Measurements from ENCODE around the gene CIC.
"Not testable (repeated sequence)": the region's sequence is repeated elsewhere in the genome, so short reads cannot be mapped to it uniquely, and the experiment has no call there.

CIC gene

DNA sequence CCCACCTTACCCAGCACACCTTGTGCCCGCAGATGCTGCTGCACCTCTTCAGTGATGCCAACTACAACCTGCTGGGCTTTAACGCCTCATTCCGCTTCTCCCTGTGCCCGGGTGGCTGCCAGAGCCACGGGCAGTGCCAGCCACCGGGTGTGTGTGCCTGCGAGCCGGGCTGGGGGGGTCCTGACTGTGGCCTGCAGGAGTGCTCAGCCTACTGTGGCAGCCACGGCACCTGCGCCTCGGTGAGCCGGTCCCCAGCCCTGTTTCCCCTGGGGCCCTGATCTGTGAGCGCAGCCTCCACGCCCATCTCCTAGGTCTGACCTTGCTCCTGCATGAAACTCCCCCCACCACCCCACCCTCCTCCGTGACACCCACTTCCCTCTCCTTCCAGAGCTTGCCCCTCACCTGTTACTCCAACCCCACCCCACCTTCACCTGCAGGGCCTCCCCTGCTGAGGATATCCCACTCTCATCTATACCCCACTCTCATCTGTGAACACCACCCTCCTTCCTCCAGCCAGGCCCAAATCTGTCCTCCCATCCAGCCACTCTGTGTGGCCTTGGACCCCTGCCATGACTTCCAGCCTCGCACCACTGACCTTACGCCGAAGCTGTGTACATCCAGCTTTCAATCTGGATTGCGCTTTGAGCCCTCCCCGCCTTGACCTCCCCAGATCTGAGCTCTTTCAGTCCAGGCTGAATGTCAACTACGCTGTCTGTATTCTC, 65.1 kb downstream of the CIC start:
- DNase-seq (ENCODE audit: low spot score), result no peak

DNA sequence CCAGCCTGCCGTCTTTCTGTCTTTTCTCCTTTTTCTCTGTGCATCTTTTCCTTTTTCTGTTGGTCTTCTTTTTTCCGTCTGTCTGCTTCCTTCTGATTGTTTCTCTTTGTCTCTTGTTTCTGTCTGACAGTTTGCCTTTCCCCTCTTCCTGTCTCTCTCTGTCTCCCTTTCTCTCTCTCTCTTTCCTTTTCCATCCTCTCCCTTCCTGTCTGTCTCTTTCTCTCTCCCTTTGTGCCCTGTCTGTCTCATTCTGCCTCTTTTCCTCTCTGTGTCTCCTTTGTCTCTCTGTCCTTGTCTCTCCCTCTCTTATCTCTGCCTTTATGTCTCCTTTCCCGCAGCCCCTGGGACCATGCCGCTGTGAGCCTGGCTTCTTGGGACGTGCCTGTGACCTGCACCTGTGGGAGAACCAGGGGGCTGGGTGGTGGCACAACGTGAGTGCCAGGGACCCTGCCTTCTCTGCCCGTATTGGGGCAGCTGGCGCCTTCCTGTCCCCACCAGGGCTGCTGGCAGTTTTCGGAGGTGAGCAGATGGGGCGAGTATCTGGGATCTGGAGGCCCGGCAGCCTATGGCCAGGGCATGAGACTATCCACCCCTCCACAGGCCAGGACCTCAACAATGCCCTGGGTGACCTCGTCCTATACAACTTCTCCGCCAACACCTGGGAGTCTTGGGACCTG, 65.8 kb downstream of the CIC start:
- no peak for DNase-seq (ENCODE audit: low spot score)

DNA sequence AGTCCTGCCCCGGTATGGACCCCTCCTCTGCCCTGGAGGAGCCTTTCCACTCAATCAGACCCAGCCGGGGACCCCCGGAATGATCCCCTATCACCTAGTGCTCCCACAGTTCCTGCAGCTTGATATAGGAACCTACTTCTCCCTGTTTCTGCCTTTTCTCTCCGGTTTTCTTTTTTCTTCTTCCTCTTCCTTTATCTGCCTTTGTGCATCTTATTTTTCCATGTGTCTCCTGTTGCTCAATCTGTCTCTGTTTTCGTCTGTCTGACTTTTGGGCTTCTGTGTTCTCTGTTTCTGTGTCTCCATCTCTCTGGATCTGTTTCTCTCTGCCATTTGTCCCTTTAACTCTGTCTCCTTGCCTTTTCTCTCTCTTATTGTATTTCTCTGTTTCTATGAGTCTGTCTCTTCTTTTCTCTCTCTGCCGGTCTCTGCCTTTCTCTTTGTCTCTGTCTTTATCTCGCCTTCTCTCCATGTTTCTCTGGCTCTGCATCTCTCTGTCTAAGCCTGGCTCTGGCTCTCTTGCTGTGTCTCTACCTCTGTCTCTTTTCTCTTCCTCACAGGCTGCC, 66.4 kb downstream of the CIC start:
- DNase-seq (ENCODE audit: low spot score), result no peak

DNA sequence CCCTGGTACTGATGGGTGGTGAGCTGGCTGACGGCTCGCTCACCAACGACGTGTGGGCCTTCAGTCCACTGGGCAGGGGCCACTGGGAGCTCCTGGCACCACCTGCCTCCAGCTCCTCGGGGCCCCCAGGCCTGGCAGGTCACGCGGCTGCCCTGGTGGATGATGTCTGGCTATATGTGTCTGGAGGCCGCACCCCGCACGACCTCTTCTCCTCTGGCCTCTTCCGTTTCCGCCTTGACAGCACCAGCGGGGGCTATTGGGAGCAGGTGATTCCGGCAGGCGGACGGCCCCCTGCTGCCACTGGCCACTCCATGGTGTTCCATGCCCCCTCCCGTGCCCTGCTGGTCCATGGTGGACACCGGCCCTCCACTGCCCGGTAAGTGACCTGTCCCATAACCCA, 66.9 kb downstream of the CIC start:
- DNase-seq (ENCODE audit: low spot score), result no peak

DNA sequence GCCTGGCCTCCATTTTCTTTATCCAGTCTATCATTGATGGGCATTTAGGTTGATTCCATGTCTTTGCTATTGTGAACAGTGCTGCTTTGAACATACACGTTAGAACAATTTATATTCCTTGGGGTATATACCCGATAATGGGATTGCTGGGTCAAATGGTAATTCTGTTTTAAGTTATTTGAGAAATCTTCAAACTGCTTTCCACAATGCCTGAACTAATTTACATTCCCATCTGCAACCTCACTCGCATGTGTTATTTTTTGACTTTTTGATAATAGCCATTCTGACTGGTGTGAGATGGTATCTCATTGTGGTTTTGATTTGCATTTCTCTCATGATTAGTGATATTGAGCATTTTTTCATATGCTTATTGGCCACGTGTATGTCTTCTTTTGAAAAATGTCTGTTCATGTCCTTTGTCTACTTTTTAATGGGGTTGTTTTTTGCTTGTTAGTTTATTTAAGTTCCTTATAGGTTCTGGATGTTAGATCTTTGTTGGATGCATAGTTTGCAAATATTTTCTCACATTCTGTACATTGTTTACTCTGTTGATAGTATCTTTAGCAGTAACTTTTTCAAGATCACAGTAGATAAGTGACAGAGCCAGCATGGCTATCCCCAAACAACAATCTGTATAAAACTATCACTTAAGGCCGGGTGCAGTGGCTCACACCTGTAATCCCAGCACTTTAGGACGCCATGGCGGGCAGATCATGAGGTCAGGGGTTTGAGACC, 70.2 kb downstream of the CIC start:
- not testable (repeated sequence) for DNase-seq (ENCODE audit: low spot score)

DNA sequence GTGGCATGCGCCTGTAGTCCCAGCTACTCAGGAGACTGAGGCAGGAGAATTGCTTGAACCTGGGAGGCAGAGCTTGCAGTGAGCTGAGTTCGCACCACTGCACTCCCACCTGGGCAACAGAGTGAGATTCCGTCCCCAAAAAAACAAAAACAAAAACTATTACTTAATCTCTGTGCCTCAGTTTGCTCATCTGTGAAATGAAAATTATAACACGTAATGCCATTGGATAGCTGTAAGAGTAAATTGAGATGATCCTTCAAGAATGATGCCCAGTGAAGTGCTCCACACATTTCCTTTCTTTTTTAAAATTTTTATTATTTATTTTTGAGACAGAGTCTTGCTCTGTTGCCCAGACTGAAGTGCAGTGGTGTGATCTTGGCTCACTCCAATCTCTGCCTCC, 70.9 kb downstream of the CIC start:
- DNase-seq (ENCODE audit: low spot score), result not testable (repeated sequence)

DNA sequence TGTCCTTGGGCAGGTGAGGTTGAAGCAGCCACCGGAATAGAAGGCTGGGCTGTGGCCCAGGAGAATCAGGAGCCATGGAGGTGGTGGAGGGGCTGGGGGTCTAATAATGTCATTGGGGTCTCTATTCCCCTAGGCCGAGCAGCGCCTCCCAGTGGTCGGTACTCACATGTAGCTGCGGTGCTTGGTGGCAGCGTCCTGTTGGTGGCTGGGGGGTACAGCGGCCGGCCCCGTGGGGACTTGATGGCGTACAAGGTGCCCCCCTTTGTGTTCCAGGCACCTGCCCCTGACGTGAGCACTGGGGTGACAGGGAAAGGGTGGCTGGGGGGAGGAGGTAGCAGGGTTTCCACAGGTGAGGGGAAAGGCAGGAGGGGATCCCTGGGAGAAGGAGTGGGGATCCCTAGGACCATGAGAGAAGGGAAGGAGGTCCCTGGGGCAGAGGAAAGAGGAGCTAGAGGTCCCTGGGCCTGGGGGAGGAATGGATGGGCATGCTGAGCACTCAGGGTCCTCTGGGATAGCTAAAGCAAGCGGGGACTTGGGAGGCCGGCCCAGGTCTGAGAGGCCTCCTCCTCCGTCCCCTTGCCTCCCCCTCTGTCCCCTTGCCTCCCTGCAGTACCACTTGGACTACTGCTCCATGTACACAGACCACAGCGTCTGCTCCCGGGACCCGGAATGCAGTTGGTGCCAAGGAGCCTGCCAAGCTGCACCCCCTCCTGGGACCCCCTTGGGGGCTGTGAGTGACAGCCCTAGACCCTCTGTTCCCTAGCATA, 74.5 kb downstream of the CIC start:
- no peak for DNase-seq (ENCODE audit: low spot score)

DNA sequence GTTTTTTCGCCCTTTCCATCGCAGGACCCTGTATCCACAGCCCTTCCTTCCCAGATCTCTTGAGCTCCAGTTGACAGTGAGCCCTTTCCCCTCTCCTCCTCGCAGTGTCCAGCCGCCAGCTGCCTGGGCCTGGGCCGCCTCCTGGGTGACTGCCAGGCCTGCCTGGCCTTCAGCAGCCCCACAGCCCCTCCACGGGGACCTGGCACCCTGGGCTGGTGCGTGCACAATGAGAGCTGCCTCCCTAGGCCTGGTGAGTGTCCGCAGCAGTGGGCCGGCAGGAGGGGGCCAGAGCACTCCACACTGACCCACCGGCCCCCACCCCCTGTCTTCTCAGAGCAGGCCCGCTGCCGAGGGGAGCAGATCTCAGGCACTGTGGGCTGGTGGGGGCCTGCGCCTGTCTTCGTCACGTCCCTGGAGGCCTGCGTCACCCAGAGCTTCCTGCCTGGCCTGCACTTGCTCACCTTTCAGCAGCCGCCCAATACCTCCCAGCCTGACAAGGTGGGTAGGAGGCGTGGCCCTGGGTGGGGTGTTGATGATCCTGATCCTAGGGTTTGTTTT, 75.4 kb downstream of the CIC start:
- DNase-seq (ENCODE audit: low spot score), result no peak

Measured in CD4-positive, alpha-beta T cell treated with Interleukin-6 at 100 ng/mL for 8 hours (primary cell).